Mesodermal cell (in vitro differentiated cells): ENCODE data around the gene STK39.

Experiments
- H3K27ac ChIP-seq: 2 replicates; pipeline ENCODE4 v1.7.0; 2013; ENCODE audit warnings: mild to moderate bottlenecking, low read depth, low read length, moderate library complexity; ENCODE audit not compliant: severe bottlenecking
- H3K36me3 ChIP-seq: 2 replicates; pipeline ENCODE4 v1.7.1; 2013; ENCODE audit warnings: mild to moderate bottlenecking, low read length, moderate library complexity; ENCODE audit not compliant: control insufficient read depth, insufficient read depth
- H3K4me1 ChIP-seq: one replicate; pipeline ENCODE4 v1.7.1; 2013; ENCODE audit warnings: mild to moderate bottlenecking, low read length; ENCODE audit not compliant: insufficient read depth, control insufficient read depth, poor library complexity, severe bottlenecking
- H3K4me3 ChIP-seq: 2 replicates; pipeline ENCODE4 v1.7.0; 2013; ENCODE audit warnings: low read length, control low read depth, mild to moderate bottlenecking; ENCODE audit not compliant: insufficient read depth, poor library complexity, severe bottlenecking; ENCODE audit errors: extremely low read depth
- H3K9me3 ChIP-seq: 2 replicates; pipeline ENCODE4 v1.7.1; 2013; ENCODE audit warnings: mild to moderate bottlenecking, low read length, moderate library complexity; ENCODE audit not compliant: control insufficient read depth
- WGBS, 2 experiments: methylation state at CpG; one replicate each; pipeline ENCODE4 v1.1.5; 2013; ENCODE audit warnings: missing lambda C conversion rate in 2 of 2; ENCODE audit not compliant: insufficient coverage in 2 of 2; 5-methylcytosine and 5-hydroxymethylcytosine counted together

The STK39 gene

GRCh38 chr2:168062054-168062453, 185.3 kb downstream of the STK39 start:
- no peak overlapping the region for H3K27ac ChIP-seq
- 92 to 100% methylated on average over 1 to 2 of the region's 6 CpGs for WGBS, 2 experiments
- no peaks in the 10 kb centered on the region for H3K9me3 ChIP-seq
- no peaks in the 10 kb centered on the region for H3K4me1 ChIP-seq
- peaks cover 16% of the 10 kb centered on the region for H3K36me3 ChIP-seq
- no peak overlapping the region for H3K4me3 ChIP-seq

GRCh38 chr2:168060986-168061750, 186.2 kb downstream of the STK39 start:
- Histone ChIP-seq H3K4me1 (no peaks in the 10 kb centered on the region), H3K4me3 (no peak overlapping the region), H3K9me3 (no peaks in the 10 kb centered on the region), H3K36me3 (peaks cover 16% of the 10 kb centered on the region), H3K27ac (no peak overlapping the region)
- no CpG with 5 or more reads among the region's 3 CpGs for WGBS, 2 experiments

GRCh38 chr2:168059758-168060157, 187.6 kb downstream of the STK39 start:
- H3K4me1 ChIP-seq, result no peaks in the 10 kb centered on the region
- H3K27ac ChIP-seq, result no peak overlapping the region
- peaks cover 16% of the 10 kb centered on the region for H3K36me3 ChIP-seq
- no CpG with 5 or more reads among the region's 2 CpGs for whole genome bisulfite sequencing, 2 experiments
- no peak overlapping the region for H3K4me3 ChIP-seq
- no peaks in the 10 kb centered on the region for H3K9me3 ChIP-seq

- no peaks in the 10 kb centered on the region for H3K4me1 ChIP-seq
- peaks cover 14% of the 10 kb centered on the region for H3K36me3 ChIP-seq
- H3K27ac ChIP-seq, result no peak overlapping the region
- no peak overlapping the region for H3K4me3 ChIP-seq
- H3K9me3 ChIP-seq, result no peaks in the 10 kb centered on the region
- 93 to 95% methylated on average over 3 of the region's 3 CpGs for WGBS, 2 experiments
Observed at GRCh38 chr2:168058675-168059074, 188.7 kb downstream of the STK39 start.

- no peak overlapping the region for H3K27ac ChIP-seq
- H3K36me3 ChIP-seq, result peaks cover 8% of the 10 kb centered on the region
- H3K4me3 ChIP-seq, result no peak overlapping the region
- 88% methylated on average over 1 of the region's 9 CpGs; no CpG with 5 or more reads in 1 of the 2 experiments for WGBS, 2 experiments
- H3K9me3 ChIP-seq, result no peaks in the 10 kb centered on the region
- H3K4me1 ChIP-seq, result no peaks in the 10 kb centered on the region
Observed at GRCh38 chr2:168056242-168056787, 191.1 kb downstream of the STK39 start.

GRCh38 chr2:168054657-168055056, 192.7 kb downstream of the STK39 start:
- H3K27ac ChIP-seq, result no peak overlapping the region
- no peaks in the 10 kb centered on the region for H3K9me3 ChIP-seq
- 55 to 69% methylated on average over 3 to 4 of the region's 5 CpGs for WGBS, 2 experiments
- peaks cover 8% of the 10 kb centered on the region for H3K36me3 ChIP-seq
- no peak overlapping the region for H3K4me3 ChIP-seq
- no peaks in the 10 kb centered on the region for H3K4me1 ChIP-seq

- Histone ChIP-seq H3K27ac (no peak overlapping the region), H3K36me3 (no peaks in the 10 kb centered on the region), H3K9me3 (no peaks in the 10 kb centered on the region), H3K4me1 (no peaks in the 10 kb centered on the region), H3K4me3 (no peak overlapping the region)
- WGBS, 2 experiments, result 80 to 100% methylated on average over 1 of the region's 3 CpGs
Observed at GRCh38 chr2:168053676-168054075, 193.7 kb downstream of the STK39 start.

GRCh38 chr2:168052773-168053172, 194.6 kb downstream of the STK39 start:
- Histone ChIP-seq H3K4me1 (no peaks in the 10 kb centered on the region), H3K9me3 (no peaks in the 10 kb centered on the region), H3K27ac (no peak overlapping the region), H3K4me3 (no peak overlapping the region), H3K36me3 (no peaks in the 10 kb centered on the region)
- WGBS, 2 experiments, result 85 to 94% methylated on average over 3 to 4 of the region's 4 CpGs

GRCh38 chr2:168050377-168050776, 197.0 kb downstream of the STK39 start:
- Histone ChIP-seq H3K4me3 (no peak overlapping the region), H3K36me3 (no peaks in the 10 kb centered on the region), H3K27ac (no peak overlapping the region), H3K4me1 (no peaks in the 10 kb centered on the region), H3K9me3 (no peaks in the 10 kb centered on the region)
- WGBS, 2 experiments, result 100% methylated on average over 1 of the region's 2 CpGs; no CpG with 5 or more reads in 1 of the 2 experiments

- Histone ChIP-seq H3K36me3 (no peaks in the 10 kb centered on the region), H3K27ac (no peak overlapping the region), H3K4me3 (no peak overlapping the region), H3K4me1 (no peaks in the 10 kb centered on the region), H3K9me3 (no peaks in the 10 kb centered on the region)
- 100% methylated on average over 2 of the region's 2 CpGs; no CpG with 5 or more reads in 1 of the 2 experiments for WGBS, 2 experiments
Observed at GRCh38 chr2:168049609-168050008, 197.8 kb downstream of the STK39 start.

GRCh38 chr2:168047091-168047690, 200.2 kb downstream of the STK39 start:
- Histone ChIP-seq H3K36me3 (no peaks in the 10 kb centered on the region), H3K9me3 (no peaks in the 10 kb centered on the region), H3K4me1 (no peaks in the 10 kb centered on the region), H3K27ac (no peak overlapping the region), H3K4me3 (no peak overlapping the region)
- WGBS, 2 experiments, result 89 to 100% methylated on average over 2 to 3 of the region's 3 CpGs
